Embryonic facial prominence (tissue), 1 donor: ENCODE results near the gene TARS3.
"Not testable (repeated sequence)": the region's sequence is repeated elsewhere in the genome, so short reads cannot be mapped to it uniquely, and the experiment has no call there.

Experiments used
- DNase-seq: peaks from one replicate; pipeline ENCODE4 v3.0.0-alpha.2; 2016; ENCODE audit errors: extremely low spot score

Gene TARS3

DNA sequence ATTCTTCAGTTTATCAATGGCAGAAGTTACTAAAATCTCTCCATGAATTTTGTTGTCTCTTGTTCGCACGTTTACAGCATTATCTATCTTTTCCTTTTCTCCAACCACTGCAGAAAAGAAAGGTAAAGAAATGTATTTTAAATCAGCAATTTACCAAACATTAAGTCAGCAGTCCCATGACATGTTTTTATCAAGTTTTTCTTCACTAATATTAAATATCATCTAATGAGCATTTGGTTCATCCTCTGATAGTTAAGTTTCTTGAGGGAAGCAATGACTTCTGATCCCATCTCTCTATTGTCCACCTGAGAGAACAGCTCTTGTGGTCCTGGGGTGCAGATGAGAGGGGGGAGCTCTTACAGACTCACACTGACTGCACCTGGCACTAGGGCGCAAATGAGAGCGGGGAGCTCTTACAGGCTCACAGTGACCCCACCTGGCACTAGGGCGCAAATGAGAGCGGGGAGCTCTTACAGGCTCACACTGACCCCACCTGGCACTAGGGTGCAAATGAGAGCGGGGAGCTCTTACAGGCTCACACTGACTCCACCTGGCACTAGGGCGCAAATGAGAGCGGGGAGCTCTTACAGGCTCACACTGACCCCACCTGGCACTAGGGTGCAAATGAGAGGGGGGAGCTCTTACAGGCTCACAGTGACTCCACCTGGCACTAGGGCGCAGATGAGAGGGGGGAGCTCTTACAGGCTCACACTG, 69.5 kb downstream of the TARS3 start:
- DNase-seq: not testable (repeated sequence)

DNA sequence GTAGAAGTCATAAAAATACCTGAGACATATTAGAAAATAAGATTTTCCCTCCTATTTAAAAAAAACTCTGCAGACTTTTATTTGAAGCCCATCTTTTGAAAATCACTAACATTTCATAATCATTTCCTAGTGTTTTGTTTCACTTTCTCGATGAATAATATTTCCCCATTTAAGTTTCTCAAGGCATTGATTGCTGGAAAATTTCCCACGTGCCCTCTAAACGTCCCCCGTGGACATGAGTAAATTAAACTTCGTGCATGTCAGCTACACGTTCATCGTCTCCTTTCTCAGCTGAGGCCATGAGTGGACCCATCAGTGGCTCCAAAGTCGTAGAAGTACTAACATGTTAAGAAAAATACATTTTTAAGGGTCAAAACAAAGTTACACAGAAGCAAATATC, 70.1 kb downstream of the TARS3 start:
- no peak for DNase-seq

DNA sequence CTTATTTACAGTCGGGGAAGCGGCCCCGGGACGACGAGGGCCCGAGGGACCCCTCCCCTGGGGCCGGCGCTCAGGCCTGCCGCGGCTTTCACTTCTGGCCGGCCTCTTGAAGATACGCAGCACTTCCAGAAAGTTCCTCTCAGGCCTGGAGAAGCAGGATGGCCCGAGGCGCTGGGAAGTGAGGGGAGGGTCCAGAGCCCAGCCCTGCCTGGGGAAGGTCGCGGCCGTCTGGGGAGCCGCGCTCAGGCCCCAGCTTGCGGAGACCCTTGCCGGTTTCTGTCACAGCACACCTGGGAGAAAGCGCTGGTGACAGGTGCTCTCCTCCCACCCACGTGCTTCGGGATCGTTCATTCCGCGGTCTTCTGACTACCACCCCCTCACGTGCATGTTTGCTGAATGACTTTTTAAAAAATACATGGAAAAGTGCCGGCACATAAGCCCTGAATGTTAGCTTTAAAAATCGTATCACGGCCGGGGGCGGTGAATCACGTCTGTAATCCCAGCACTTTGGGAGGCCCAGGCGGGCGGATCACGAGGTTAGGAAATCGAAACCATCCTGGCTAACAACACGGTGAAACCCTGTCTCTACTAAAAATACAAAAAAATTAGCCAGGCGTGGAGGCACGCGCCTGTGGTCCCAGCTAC, 71.4 kb downstream of the TARS3 start:
- no peak for DNase-seq

DNA sequence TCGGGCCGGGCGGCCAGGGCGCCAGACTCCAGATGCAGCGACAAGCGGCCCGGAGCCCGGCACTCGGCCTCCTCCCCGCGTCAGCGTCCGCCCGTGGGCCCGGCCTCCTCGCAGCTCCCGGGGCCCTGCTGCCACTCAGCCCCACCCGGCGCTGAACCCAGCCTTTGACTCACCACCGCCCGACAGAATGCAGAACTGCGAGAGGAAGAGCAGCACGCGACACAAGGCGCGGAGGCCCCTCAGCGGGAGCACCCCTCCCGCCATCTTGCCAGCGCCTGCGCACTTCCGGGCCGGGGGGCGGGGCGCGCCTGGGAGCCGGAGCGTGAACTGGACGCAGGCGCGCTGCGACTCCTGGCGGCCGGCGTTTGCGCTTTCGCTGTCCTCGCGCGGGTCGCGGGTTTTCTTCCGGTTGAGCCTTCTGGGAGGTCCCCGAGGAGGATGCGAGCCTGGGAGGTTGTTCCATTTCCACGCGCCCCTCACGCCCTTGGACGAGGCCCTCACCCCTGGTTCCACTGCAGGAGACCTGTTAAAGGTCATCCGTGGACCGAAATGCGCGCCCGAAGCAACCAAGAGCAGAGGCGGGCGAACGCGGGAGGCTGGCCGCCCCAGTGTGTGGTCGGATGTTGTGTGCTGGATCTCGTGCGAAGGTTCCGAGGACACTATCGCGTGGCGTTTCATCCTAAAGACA, 72.0 kb downstream of the TARS3 start, which contains the start of gene TM2D3:
TM2D3 (minus strand) TSS at position 284 of the 688 bp plus-strand sequence; CDS start at position 264, 20 bp downstream.
- DNase-seq: peak; percentile 85

DNA sequence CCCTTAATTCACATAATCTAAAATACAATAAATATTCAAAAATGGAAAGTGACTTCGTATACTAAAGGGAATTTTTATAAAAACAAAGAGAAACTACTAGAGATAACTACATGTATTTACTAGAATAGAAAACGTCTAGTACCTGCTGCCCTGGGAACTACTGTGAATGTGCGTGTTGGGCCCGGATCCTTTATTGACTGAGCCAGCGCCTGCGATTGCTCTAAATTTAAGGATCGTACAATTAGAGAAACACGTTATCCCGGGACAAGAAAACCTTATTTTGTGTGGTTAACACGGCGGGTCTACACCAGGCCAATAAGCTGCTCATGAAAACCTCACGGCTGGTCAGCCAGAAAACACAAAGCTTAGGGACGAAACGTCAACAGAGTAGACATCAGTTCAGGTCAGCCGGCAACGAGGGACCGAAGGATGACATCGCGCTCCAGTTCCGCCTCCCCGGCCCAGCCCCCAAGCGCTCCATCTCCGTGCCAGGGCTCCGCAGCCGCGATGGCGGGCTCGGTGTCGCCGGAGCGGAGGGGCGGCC, 72.6 kb downstream of the TARS3 start:
- DNase-seq: no peak

DNA sequence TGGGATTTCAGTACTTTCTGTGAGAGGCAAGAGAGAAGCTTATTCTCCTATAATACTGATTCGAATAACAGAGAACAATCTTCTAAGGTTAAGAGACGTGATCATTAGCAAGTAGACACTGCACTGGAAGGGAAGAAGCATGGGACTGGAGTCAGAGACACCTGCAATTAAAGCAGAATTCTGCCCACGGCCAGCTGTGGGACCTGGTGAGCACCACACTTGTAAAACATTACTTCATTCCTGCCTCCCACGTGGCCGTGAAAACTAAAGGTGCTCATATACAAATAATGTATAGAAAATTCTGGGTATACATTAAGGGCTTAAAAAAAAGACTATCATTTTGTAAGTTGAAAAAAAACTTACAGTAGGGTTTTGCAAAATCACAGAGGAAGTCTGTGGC, 74.1 kb downstream of the TARS3 start:
- DNase-seq: no peak

DNA sequence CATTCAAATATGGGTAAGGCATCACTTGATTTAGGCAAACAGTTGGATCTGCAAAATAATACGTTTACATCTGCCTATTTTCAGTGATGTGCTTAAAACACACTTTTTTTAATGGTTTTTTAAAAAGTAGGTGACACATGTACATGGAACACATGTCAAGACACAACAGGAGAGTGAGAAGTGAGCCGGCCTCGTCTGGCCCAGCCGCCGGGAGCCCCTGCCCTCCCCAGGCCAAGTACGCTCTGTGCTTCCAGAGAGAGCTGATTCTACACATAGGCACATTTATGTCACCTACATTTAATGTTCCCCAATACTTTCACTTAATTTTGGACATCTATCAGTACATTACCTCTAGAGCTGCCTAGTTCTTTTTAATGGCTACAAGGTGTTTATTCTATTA, 75.9 kb downstream of the TARS3 start:
- no peak for DNase-seq

DNA sequence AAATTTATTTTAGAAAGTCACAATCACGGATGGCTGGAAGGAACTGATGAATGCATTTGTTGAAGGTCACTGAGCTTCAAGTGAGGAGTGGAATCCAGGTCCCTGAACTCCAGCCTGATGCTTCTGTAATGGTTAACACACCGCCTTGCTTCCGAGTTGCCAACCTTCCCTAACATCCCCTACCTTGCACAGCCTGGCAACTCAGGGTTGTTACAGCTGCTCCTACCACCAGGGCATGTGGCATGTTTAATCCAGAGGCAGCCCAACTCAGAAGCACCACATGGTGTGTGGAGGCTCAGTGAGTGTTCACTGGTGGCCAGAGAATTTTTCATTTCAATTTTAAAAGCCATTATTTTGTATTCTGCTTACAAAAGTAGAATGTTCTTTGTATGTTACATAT, 77.0 kb downstream of the TARS3 start:
- no peak for DNase-seq

DNA sequence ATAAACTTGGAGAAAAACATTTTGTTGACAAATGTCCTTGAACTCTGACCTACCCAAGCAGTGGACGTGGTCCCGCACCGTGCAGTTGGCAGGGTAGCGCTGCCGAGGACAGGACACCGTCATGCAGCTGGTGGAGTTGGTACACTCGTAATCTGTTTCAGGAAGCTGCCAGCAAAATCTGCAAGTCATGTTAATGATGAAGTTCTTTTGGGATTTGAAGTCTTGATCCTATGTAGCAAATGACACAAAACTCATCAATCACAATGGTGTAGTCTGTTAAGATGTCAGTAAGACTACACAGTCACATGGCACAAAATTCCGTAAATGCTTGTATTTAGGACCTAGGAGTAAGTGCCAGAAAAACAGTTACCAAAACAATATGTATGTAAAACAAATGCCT, 77.6 kb downstream of the TARS3 start:
- no peak for DNase-seq

DNA sequence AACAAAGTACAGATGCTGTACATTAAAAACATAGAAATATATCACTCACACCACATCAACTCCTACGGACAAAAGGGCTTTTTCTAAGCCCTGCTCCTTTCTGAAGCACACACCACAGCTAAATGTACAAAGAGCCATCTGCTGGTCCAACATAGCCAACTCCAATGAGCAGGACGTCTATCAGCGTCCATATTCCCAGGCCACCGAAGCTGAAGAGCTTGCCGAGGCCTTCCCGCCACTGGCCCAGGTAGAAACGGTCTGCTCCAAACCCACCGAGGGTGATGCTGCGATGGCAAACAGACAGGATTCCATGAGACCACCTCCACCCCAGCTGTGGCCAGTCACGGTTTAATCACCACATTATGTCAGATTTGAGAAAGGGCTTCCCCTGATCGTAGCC, 81.9 kb downstream of the TARS3 start:
- no peak for DNase-seq

DNA sequence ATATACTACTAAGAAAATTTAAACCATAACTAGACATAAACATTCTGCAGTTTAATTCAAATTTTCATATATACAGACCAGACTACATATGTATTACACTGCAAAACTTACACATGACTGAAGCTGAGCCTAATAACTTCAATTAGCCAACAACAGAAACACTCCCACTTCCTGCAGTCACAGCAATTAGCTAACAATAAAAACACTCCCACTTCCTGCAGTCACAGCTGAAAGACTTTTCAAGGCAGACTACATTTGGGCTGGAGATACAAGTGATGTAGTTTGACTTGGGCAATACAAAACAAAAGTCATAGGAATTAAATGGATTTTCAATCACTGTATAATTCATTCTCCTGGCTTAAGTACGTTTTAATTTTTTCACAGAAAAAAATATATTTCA, 82.4 kb downstream of the TARS3 start:
- no peak for DNase-seq

DNA sequence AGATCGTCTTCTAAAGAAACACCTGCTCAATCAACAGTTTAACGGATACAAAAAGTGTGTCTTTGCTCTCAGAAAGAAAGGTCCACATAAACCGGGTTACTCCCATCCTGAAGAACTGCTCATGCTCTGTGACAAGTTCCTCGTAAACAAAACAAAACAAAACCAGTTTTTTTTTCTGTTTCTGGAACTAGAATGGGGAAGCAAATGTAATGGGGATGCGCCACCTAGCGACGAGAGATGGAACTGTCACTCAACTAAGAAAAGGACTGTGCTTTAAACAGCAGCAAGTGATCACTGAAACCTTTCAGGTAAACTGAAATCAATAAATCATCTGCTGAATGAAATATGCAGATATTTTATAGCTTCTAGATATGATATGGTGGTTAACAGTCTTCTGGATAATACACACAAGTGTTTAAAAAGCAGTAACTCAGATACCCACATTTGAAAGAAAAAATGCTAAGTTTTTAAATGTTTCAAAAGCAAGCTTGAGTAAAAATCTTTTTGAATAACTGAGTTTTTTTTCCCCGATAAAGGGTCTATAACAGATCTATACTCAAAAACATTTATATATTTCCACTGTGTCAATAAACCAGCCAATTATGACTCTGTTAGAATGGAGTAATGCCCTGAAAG, 83.0 kb downstream of the TARS3 start:
- DNase-seq: peak; percentile 46

DNA sequence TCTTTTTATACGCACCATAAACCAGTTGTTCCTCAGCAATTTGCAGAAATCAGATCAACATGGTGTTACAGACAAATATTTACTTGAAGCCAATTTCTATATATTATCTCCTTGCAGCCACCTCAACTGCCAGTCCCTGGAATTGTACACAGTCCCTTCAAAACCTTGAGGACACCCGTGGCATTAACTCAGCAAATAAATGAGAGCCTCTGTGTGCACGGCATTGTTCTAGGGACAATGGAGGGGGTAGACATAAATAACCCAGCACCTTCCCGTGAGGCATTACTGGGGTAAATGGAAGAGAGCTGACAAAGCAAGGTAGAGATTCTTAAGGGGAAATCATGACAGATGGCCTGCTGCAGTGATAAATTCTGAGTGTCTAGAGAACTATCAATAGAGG, 84.6 kb downstream of the TARS3 start:
- DNase-seq: no peak

DNA sequence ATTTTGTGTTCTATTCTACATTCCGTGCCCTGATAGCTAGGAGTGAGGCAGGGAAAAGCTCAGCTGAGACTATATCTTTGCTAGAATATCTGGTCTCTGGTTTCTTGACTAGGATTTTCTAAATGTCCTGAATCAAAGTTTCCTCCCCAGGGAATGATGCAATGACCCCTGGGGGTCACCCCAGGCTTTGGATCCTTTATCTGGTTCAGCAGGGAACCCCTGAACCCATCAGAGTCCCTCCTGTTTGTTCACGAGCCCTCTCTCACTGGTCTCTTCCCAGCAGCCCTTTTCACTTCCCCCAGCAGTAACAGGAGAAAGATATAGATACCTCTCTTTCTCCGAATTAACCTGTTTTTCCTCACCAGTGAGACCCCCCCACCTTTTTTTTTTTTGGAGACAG, 86.4 kb downstream of the TARS3 start:
- no peak for DNase-seq

DNA sequence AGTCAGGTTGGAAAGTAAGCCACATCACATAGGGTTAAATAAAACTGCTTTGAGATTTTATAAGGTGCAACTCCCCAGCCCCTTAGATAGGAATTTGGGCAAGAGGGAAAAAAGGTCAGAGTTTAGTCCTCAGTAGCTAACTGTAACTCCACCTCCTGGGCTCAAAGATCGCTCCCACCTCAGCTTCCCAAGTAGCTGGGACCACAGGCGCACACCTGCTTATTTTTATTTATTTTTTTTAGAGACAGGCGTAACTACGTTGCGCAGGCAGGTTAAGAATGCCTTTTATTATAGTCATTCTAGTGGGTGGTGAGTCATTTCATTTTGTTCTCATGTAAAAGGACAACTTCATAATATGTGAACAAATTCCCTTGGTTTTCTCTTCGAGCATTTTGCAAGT, 86.8 kb downstream of the TARS3 start:
- no peak for DNase-seq

DNA sequence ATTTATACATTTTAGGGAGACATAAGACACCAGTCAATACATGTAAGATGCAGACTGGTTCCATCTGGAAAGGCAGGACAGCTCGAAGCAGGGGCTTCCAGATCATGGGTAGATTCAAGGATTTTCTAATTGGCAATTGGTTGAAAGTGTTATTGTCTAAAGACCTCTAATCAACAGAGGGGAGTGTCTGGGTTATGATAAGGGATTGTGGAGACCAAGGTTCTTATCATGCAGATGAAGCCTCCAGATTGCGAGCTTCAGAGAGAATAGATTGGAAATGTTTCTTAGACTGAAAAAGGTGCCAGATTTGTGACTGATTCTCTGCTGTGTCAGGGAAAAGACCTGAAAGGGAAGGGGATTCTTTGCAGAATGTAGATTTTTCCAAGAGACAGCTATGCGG, 87.2 kb downstream of the TARS3 start:
- no peak for DNase-seq

DNA sequence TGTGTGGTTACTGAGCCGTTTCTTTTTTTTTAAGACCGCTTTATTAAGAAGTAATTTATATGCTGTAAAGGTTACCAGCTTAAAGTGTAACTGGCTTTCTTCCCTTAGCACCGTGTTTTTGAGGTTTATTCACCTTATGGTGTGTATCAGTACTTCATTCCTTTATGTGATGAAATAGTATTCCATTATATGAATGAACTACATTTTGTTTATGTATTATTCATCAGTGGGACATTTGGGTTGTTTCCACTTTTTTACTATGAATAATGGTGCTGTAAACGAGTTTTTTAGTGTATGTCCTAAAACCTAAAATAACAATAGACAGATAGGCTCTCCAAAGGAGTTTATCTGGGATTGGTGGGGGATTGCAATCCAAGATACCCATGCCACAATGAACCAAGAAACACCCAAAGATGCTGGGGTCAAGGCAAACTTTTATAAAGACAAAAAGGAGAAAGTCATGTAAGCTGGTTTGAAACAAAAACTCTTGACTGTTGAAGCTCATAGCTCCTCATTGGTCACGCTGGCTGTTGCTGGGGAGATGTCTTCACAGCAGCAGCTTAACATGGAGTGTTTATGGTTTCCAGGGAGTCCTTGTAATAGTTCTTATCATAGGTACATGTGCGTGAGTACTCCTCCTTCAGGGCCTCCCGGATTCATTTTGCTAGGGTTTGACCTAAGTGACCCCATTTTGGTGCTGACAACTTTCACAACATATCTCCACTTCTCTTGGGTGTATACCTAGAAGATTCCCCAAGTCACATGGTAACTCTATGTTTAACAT, 88.1 kb downstream of the TARS3 start:
- no peak for DNase-seq

DNA sequence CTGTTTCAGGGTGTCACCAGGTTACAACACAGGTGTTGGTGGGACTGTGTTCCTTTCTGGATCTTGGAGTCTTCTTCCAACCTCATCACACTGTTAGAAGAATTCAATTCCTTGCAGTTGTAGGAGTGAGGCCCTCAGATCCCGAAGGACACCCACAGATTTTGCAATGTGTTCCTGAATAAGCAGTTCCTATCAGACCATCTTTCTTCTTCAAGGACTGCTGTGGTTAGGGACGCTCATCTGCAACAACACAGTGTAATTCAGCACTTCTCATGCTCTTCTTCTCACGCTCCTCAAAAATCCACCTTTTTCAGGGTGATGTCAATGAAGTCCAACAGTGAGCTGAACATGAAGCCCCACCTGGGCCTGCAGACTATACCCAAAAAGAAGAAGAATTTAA, 90.9 kb downstream of the TARS3 start:
- no peak for DNase-seq

DNA sequence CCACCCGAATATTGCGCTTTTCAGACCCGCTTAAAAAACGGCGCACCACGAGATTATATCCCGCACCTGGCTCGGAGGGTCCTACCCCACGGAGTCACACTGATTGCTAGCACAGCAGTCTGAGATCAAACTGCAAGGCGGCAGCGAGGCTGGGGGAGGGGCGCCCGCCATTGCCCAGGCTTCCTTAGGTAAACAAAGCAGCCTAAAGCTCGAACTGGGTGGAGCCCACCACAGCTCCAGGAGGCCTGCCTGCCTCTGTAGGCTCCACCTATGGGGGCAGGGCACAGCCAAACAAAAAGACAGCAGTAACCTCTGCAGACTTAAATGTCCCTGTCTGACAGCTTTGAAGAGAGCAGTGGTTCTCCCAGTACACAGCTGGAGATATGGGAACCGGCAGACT, 97.5 kb downstream of the TARS3 start:
- DNase-seq: not testable (repeated sequence)

DNA sequence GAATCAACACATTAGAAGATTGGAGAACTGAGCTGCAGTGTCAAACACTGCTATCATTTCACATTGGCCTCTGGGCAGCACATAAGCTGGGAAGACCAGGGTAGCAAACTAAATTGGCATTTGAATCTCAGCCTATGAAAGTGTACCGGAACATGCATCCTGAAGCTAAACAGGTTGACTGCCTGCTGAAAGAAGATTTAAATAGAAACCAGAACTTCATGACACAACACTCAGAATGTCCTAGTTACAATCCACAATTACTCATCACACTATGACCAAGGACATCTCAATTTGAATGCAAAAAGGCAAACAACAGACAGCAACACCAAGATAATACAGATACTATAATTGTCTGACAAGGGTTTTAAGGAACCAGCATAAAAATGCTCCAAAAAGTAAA, 98.3 kb downstream of the TARS3 start:
- DNase-seq: no peak

DNA sequence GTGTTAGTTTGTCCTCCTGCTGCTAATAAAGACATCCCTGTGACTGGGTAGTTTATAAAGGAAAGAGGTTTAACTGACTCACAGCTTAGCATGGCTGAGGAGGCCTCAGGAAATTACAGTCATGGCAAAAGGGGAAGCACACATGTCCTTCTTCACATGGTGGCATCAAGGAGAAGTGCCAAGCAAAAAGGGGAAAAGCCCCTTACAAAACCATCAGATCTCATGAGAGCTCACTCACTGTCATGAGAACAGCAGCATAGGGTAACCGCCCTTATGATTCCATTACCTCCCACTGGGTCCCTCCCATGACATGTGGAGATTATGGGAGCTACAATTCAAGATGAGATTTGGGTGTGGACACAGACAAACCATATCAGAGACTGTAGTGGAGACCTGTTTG, 99.1 kb downstream of the TARS3 start:
- no peak for DNase-seq
